Colonic mucosa (tissue), 4 donors: ENCODE measurements around the gene RNLS. TPM values are rescaled to one million over a fixed set of nuclear protein-coding genes. Genes with fewer than 3 reads are reported as not detected.

Experiments
- DNase-seq: peaks from one replicate; pipeline ENCODE4 v3.0.0-alpha.2; 2020
- H3K27ac ChIP-seq: fragments of 200-600 bp; one replicate; pipeline ENCODE4 v1.8.0; 2021
- H3K27me3 ChIP-seq: fragments of 200-600 bp; one replicate; pipeline ENCODE4 v1.8.0; 2021
- H3K36me3 ChIP-seq: fragments of 200-600 bp; one replicate; pipeline ENCODE4 v1.8.0; 2021
- H3K4me1 ChIP-seq: fragments of 200-600 bp; one replicate; pipeline ENCODE4 v1.8.0; 2021; ENCODE audit warnings: mild to moderate bottlenecking
- H3K4me3 ChIP-seq: fragments of 200-600 bp; one replicate; pipeline ENCODE4 v1.8.0; 2021
- H3K9ac ChIP-seq, 2 donors: one replicate each; pipeline ENCODE4 v1.7.0; 2013; ENCODE audit warnings: control low read depth in 2 of 2, low read depth in 2 of 2, low read length in 2 of 2
- H3K9me3 ChIP-seq: fragments of 200-600 bp; one replicate; pipeline ENCODE4 v1.8.0; 2021
- intact Hi-C: fragments of 100-400 bp; cut with DNase I; formaldehyde crosslinking; loops from one replicate; pipeline ENCODE4 v1.14.1; 2022
- total RNA-seq, 2 donors: library from RNA; stranded (reverse); fragmentation: NEBNext Ultra II Directional in 1 of 2; extraction: Animal tissue kit (Norgen Biotek cat#: 25700) in 1 of 2; gene quantifications; one replicate each; pipeline ENCODE4 v1.2.1, GENCODE V29; 2021
- TF ChIP-seq, protein P1 (sequence below): fragments of 200-600 bp; IDR thresholded peaks from one replicate; pipeline ENCODE4 v1.8.0; 2022; ENCODE audit warnings: antibody characterized with exemption, mild to moderate bottlenecking
- donor health status: healthy.
- donor health status: DM: no; HTN: no; CAD: no.
- donor health status: DM: no; HTN: no; CAD: no.

The RNLS gene
- total RNA-seq, 2 donors from 2014 or later = 13.0 to 19.1 TPM

DNA sequence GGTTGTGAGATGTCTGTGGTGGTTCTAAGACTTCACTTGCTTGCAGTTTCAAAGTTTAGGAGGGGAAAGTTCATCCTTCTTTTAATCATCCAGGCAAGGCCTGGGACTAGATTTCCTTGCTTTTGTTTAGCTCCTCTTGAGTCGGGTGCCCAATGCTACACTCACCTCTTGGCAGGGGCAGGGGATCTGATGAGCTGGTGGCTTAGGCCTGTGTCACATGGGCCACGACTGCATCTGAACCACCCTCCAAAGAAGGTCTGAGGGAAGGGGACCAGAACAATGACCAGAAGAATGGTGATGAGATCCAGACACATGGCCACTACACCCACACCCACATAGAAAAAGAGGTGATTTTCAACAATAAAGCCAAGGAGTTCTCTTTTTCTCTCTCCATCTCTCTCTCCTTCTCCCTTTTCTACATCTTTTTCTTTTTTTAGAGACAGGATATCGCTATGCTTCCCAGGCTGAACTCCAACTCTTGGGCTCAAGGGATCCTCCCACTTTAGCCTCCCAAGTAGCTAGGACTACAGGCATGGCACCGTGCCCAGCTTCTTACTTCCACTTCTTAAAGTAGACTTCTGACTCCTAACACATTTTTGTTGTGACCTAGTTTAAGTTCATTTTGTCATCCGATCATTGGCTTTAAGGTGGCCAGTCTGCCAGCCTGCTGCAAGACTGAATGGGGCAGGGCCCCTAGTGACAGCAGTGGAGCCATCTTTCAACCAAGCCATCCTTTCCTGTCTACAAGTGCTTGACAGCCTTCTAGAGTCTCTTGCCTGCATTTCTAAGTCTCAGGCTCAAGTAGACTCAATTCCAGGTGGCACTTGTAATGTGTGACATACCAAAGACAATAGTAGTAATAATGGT is 350.9 kb downstream of the RNLS start:
- Histone ChIP-seq H3K9me3 (no peaks in the 10 kb centered on the region), H3K9ac (no peak overlapping the region), H3K27ac (no peak overlapping the region), H3K27me3 (no peaks in the 10 kb centered on the region), H3K4me3 (no peak overlapping the region), H3K4me1 (no peaks in the 10 kb centered on the region), H3K36me3 (no peaks in the 10 kb centered on the region)
- intact Hi-C loops = no loop called here
- peak; percentile 45 for DNase-seq
- TF ChIP-seq, protein P1, sequence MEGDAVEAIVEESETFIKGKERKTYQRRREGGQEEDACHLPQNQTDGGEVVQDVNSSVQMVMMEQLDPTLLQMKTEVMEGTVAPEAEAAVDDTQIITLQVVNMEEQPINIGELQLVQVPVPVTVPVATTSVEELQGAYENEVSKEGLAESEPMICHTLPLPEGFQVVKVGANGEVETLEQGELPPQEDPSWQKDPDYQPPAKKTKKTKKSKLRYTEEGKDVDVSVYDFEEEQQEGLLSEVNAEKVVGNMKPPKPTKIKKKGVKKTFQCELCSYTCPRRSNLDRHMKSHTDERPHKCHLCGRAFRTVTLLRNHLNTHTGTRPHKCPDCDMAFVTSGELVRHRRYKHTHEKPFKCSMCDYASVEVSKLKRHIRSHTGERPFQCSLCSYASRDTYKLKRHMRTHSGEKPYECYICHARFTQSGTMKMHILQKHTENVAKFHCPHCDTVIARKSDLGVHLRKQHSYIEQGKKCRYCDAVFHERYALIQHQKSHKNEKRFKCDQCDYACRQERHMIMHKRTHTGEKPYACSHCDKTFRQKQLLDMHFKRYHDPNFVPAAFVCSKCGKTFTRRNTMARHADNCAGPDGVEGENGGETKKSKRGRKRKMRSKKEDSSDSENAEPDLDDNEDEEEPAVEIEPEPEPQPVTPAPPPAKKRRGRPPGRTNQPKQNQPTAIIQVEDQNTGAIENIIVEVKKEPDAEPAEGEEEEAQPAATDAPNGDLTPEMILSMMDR = no peak

GRCh38 chr10:88230251-88230650 is 352.9 kb downstream of the RNLS start:
- intact Hi-C loops = no loop called here
- DNase-seq = no peak

GRCh38 chr10:88228130-88228529 is 355.0 kb downstream of the RNLS start:
- Histone ChIP-seq H3K9ac (no peak overlapping the region), H3K27me3 (no peaks in the 10 kb centered on the region), H3K4me1 (no peaks in the 10 kb centered on the region), H3K36me3 (no peaks in the 10 kb centered on the region), H3K4me3 (no peak overlapping the region), H3K9me3 (no peaks in the 10 kb centered on the region), H3K27ac (no peak overlapping the region)
- DNase-seq = no peak
- TF ChIP-seq, protein P1 = no peak
- intact Hi-C loops = no loop called here

More at GRCh38 chr10:88230251-88230650, 352.9 kb downstream of the RNLS start:
- Histone ChIP-seq H3K27ac (no peak overlapping the region), H3K36me3 (no peaks in the 10 kb centered on the region), H3K9ac (no peak overlapping the region), H3K4me1 (no peaks in the 10 kb centered on the region), H3K27me3 (no peaks in the 10 kb centered on the region), H3K4me3 (no peak overlapping the region), H3K9me3 (no peaks in the 10 kb centered on the region)
- TF ChIP-seq, protein P1 = no peak

DNA sequence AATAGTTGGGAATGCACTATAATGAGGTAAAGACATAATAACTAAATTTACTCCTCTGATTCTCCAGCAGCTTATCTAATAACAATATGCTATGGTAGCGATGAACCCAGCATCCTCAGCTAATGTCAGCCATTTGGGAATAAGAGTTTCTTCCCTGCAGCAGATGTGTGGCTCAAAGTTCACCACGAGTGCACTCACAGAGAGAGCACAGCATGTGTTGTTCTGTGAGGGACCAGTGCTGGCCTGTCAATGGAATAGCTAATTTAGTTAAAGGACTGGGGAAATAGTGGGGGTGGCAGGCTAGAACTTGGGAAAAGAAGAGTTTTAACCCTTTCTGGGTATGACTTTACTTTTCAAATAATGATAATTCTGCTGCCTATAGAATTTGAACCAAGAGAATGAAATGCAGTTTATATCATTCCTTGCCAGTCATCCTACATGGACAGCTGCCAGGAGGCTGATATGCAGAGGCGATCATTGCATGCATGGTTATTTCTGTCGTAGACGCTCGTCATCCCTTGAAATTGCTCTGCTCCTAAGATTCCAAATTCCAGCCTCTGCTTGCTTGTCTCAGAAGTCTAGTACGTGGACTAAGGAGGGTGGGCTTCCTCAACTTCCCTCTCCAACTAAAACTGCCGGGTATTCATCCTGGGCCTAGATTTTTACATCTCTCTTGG is 355.6 kb downstream of the RNLS start:
- H3K36me3 ChIP-seq = no peaks in the 10 kb centered on the region
- no peaks in the 10 kb centered on the region for H3K9me3 ChIP-seq
- H3K27me3 ChIP-seq = no peaks in the 10 kb centered on the region
- TF ChIP-seq, protein P1 = no peak
- peak; percentile 42 for DNase-seq
- intact Hi-C loops = no loop called here
- no peak overlapping the region for H3K27ac ChIP-seq
- no peak overlapping the region for H3K4me3 ChIP-seq
- no peak overlapping the region for H3K9ac ChIP-seq
- H3K4me1 ChIP-seq = no peaks in the 10 kb centered on the region

- Histone ChIP-seq H3K9ac (no peak overlapping the region), H3K27ac (no peak overlapping the region), H3K9me3 (no peaks in the 10 kb centered on the region), H3K36me3 (no peaks in the 10 kb centered on the region), H3K4me3 (no peak overlapping the region), H3K4me1 (no peaks in the 10 kb centered on the region), H3K27me3 (no peaks in the 10 kb centered on the region)
- intact Hi-C loops = no loop called here
- no peak for DNase-seq
- TF ChIP-seq, protein P1 = no peak
These were observed 356.2 kb downstream of the RNLS start for GRCh38 chr10:88226891-88227290.
